Activated CD8-positive, alpha-beta memory T cell treated with anti-CD3 and anti-CD28 coated beads for 36 hours (primary cell): Measurements from ENCODE around the gene P4HA3. TPM values are rescaled to one million over a fixed set of nuclear protein-coding genes. Genes with fewer than 3 reads are reported as not detected.

ENCODE experiments used
- CTCF ChIA-PET: fragments of 350-600 bp; sonication (Branson Sonifier 250); formaldehyde crosslinking; loops from one replicate; lab custom pipeline; 2021; ENCODE audit warnings: antibody characterized with exemption; lab: Charles Lee
- POLR2A ChIA-PET: fragments of 350-600 bp; sonication (Branson Sonifier 250); formaldehyde crosslinking; loops from one replicate; lab custom pipeline; 2021; ENCODE audit warnings: antibody characterized with exemption; lab: Charles Lee
- total RNA-seq, 2 experiments: library from RNA; stranded (reverse); gene quantifications; one replicate each; pipeline ENCODE4 v1.2.3, GENCODE V29; 2021

Gene P4HA3
- total RNA-seq, 2 experiments from 2014 or later = not detected

DNA sequence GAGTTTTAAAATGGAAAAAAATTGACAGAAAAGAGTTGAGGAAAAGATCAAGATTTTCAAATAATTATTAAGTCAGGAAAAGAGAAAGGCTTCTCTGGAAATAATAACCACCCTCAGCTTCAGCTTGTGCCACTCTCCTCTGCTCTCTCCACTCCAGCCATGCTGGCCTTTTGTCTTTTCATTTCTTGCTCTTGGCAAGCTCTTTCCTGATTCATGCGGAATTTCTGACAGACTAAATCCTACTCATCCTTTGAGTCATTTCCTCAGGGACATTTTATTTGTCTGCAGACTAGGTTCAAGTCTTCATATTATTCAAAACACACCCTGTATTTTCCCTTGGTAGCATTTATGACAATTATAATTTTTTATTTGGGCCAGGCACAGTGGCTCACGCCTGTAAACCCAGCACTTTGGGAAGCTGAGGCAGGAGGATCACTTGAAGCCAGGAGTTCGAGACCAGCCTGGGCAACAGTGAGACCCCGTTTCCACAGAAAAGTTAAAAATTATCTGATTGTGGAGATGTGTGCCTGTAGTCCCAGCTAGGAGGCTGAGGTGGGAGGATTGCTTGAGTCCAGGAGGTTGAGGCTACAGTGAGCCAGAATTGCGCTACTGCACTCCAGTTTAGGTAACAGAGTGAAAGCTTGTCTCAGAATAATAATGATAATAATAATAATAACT is 7.8 kb upstream of the P4HA3 start:
- ChIA-PET CTCF (no interaction called here), POLR2A (no interaction called here)

GRCh38 chr11:74318241-74318932 is 6.9 kb upstream of the P4HA3 start:
- POLR2A ChIA-PET = no interaction called here
- CTCF ChIA-PET = no interaction called here

GRCh38 chr11:74316772-74317505 is 5.5 kb upstream of the P4HA3 start:
- POLR2A ChIA-PET = interaction anchor here (0.7 kb wide), 1 partner anchor 39 kb away, joined by 6 read pairs; no protein-coding TSS in a partner anchor
- CTCF ChIA-PET = no interaction called here

DNA sequence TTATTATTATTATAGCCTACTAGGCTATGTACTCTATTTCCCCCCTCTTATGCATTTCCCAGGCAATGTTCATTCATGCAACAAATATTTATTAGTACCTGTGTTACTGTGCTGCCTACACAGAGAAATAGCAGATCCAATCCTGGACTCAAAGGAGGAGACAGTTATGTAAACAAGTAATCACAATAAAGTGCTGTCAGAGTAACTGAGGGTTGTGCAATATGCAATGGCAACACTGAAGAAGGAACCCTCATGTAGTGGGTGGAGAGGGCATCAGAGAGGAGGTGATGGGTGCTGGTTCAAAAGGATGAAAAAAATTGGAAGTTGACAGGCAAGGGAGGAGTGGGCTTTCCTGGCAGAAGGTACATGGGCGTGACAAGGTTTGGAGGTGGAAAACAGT is 886 bp upstream of the P4HA3 start:
- POLR2A ChIA-PET = no interaction called here
- CTCF ChIA-PET = interaction anchor here (0.9 kb wide), 1 partner anchor 57 kb away, joined by 3 read pairs; no protein-coding TSS in a partner anchor

GRCh38 chr11:74310857-74311256 is 583 bp downstream of the P4HA3 start:
- CTCF ChIA-PET = no interaction called here
- POLR2A ChIA-PET = no interaction called here

GRCh38 chr11:74307434-74307833 is 4.0 kb downstream of the P4HA3 start:
- ChIA-PET POLR2A (no interaction called here), CTCF (no interaction called here)

GRCh38 chr11:74306435-74307175 is 4.8 kb downstream of the P4HA3 start:
- ChIA-PET POLR2A (no interaction called here), CTCF (interaction anchor here (0.6 kb wide), 1 partner anchor 662 kb away, joined by 3 read pairs; no protein-coding TSS in a partner anchor)

DNA sequence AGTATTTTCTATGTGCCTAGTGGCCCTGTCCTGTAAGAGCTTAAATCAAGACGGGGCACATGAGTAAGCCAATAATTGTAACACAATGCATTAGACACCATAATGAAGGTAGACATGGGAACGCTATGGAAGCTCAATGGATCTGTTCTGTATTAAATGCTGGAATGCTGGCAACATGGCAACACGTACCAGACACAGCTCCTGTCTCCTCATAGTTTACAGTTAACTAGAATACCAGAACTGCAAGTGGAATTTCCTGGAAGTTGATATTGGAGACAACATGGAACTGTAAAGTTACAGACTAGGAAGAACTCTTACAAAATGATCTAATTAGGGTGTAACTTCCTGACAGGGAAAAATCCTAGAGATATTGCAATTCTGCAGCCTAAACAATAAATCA is 12.4 kb downstream of the P4HA3 start:
- ChIA-PET CTCF (no interaction called here), POLR2A (no interaction called here)

GRCh38 chr11:74297484-74297883 is 14.0 kb downstream of the P4HA3 start:
- CTCF ChIA-PET = no interaction called here
- POLR2A ChIA-PET = no interaction called here

DNA sequence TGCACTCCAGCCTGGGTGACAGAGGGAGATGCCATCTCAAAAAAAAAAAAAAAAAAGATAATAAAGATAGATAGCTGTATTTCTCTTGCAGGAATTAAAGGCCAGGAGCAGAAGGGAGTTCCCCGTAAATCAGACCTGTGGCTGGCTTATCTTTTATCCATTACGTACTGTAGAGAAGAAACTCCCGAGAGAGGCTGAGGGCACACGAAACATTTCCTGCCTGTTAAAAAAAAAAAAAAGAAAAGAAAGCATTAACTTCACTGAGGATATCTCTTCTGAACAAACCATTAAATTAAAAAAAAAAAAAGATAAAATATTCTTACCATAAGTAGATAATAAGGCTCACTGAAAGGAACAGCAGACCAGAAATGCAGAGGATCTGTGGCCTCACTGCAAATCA is 22.5 kb downstream of the P4HA3 start:
- CTCF ChIA-PET = interaction anchor here (0.6 kb wide), 1 partner anchor 78 kb away, joined by 3 read pairs; no protein-coding TSS in a partner anchor

GRCh38 chr11:74288161-74288560 is 23.3 kb downstream of the P4HA3 start:
- CTCF ChIA-PET = no interaction called here
- POLR2A ChIA-PET = no interaction called here

More for the DNA sequence above, 22.5 kb downstream of the P4HA3 start:
- POLR2A ChIA-PET = no interaction called here

- ChIA-PET CTCF (no interaction called here), POLR2A (no interaction called here)
Measured at GRCh38 chr11:74284466-74284865, 27.0 kb downstream of the P4HA3 start.

DNA sequence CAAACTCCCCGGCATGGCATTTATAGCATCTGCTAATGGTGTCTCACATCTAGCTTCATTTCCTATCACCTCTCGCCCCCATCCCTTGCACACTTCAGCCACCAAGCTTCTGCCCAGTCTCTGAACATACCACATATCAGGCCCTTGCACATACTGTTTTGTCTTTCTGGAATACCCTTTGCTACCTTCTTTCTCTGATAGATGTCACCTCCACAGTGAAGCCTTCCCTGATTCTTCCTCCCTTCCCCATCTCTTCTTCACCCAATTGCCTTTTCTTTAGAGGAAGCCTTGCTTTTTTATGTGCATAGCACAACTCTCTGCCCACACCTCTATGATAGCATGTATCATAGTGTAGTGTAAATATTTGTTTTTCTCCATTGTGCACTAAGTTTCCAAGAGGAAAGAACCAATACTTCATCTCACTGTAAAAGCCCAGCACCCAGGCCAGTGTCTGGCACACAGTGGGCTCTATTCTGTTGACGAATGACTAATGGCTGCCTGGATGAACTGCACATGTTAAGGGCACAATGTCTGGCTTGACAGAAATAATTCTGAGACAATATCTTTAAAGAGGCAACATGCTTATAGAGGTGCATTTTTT is 27.8 kb downstream of the P4HA3 start:
- POLR2A ChIA-PET = no interaction called here
- CTCF ChIA-PET = interaction anchor here (0.7 kb wide), 1 partner anchor 150 kb away, joined by 3 read pairs; no protein-coding TSS in a partner anchor

GRCh38 chr11:74282914-74283371 is 28.5 kb downstream of the P4HA3 start:
- CTCF ChIA-PET = interaction anchor here (0.7 kb wide), 1 partner anchor 151 kb away, joined by 3 read pairs; no protein-coding TSS in a partner anchor
- POLR2A ChIA-PET = no interaction called here

GRCh38 chr11:74282421-74282820 is 29.0 kb downstream of the P4HA3 start:
- CTCF ChIA-PET = no interaction called here
- POLR2A ChIA-PET = no interaction called here

DNA sequence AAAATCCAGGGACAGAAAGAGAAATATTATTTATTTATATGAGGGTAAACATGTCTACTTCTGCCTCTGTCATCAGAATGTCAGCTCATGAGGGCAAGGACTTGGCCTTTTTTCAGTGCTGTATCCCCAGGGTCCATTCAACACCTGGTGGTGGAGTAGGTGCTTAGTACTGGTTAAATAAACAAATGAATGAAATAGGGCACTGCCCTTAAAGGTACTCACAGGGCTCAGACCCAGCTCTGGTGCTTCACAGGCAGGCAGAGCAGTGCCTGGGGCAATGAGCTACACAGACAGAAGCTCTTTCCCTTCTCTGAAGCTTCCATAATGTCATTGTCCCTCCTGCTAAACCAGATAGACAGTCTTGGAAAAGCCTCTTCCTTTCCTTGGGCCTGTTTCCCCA is 30.9 kb downstream of the P4HA3 start:
- ChIA-PET CTCF (no interaction called here), POLR2A (no interaction called here)

GRCh38 chr11:74279256-74279655 is 32.2 kb downstream of the P4HA3 start:
- POLR2A ChIA-PET = no interaction called here

DNA sequence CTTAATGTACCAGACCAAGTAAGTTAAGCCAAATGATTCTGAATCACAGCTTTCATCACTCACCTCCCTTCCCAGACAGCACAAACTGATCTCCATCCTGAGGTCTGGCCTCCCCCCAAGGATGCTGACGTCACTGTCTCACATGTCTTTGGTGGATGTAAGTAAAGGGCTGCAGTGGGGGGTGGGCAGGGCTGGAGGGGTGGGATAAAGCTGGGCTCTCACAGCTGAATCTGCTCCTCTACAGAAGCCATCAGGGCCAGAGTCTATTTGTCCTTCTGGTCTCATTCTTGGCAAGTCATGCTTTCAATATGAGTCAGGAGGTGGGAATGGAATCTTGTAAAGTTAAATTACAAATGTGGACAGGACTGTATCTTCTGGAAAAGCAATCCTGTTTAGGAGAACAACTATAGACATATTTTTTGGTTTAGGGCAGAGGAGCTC is 32.7 kb downstream of the P4HA3 start:
- CTCF ChIA-PET = no interaction called here

More at GRCh38 chr11:74279256-74279655, 32.2 kb downstream of the P4HA3 start:
- CTCF ChIA-PET = no interaction called here

DNA sequence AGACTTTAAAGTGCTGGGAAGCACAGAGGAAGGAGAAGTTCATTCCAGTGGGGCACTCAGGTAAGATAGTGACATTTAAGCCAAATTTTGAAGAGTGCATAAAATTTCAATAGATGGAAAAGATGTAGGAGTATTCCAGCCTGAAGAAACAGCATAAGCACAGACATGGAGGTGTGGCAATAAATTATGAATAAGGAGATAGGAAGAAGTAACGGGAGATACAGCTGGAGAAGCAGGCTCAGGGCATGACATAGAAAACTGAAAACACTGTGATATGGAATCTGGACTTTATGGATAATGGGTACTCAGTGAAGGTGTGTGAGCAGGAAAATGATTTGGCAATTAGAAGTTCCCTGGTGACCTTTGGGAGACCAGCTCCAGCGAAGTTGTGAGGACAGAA is 33.3 kb downstream of the P4HA3 start:
- POLR2A ChIA-PET = no interaction called here
- CTCF ChIA-PET = no interaction called here

More for the DNA sequence above, 32.7 kb downstream of the P4HA3 start:
- POLR2A ChIA-PET = no interaction called here
